HL-60 (cell line): Measurements from ENCODE around the gene B4GALT6.

Experiments used
- POLR2AphosphoS5 ChIP-seq: IDR thresholded peaks from 2 replicates; pipeline ENCODE4 v1.6.1; 2012; ENCODE audit warnings: low read depth
- TF ChIP-seq, protein P1 (sequence below): IDR thresholded peaks from one replicate; pipeline ENCODE4 v1.5.1; 2011; ENCODE audit warnings: low read length, control low read depth, inconsistent platforms; ENCODE audit not compliant: insufficient read depth

DNA sequence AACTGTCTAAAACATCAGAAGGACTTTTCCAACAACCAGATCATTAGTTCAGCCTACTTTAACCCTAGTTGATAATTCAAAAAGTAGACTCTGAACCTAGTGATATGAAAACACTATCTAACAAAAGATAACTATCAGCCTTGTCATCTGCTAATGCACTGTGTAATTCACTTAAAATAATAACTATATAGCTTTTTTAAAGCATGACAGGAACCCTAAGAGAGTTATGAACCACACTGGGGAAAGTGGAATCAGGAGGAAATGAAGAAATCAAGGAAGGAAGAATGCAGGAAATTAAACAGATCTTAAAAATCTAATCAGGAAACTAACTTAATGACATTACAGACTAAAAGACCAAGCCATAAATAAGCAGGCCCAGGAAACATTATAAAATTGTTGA, 9.0 kb downstream of the B4GALT6 start:
- TF ChIP-seq, protein P1, sequence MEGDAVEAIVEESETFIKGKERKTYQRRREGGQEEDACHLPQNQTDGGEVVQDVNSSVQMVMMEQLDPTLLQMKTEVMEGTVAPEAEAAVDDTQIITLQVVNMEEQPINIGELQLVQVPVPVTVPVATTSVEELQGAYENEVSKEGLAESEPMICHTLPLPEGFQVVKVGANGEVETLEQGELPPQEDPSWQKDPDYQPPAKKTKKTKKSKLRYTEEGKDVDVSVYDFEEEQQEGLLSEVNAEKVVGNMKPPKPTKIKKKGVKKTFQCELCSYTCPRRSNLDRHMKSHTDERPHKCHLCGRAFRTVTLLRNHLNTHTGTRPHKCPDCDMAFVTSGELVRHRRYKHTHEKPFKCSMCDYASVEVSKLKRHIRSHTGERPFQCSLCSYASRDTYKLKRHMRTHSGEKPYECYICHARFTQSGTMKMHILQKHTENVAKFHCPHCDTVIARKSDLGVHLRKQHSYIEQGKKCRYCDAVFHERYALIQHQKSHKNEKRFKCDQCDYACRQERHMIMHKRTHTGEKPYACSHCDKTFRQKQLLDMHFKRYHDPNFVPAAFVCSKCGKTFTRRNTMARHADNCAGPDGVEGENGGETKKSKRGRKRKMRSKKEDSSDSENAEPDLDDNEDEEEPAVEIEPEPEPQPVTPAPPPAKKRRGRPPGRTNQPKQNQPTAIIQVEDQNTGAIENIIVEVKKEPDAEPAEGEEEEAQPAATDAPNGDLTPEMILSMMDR = no peak
- TF ChIP-seq POLR2AphosphoS5 = no peak
